ENCODE measurements around the gene WDR72.

GRCh38 chr15:53472210-53472609 lies 287.3 kb downstream of the WDR72 start:
- TF ChIP-seq CTCF (IDR thresholded peaks at IDR 0.05) (no peak), EZH2 (IDR thresholded peaks at IDR 0.05; ENCODE audit: borderline replicate concordance, insufficient read depth, low read depth, low read length, poor library complexity, severe bottlenecking) (no peak)

Measured in B cell (primary cell).